B cell (primary cell): ENCODE results near the gene PTPRQ.

ENCODE experiments used
- EZH2 ChIP-seq: IDR thresholded peaks from 2 replicates; pipeline ENCODE4 v1.6.1; 2012; ENCODE audit warnings: borderline replicate concordance, low read depth, mild to moderate bottlenecking, moderate library complexity, low read length; ENCODE audit not compliant: insufficient read depth, poor library complexity, severe bottlenecking
- TF ChIP-seq, protein P1 (sequence below): fragments of 200-600 bp; IDR thresholded peaks from one replicate; pipeline ENCODE4 v1.8.0; 2022; ENCODE audit warnings: antibody characterized with exemption, mild to moderate bottlenecking

DNA sequence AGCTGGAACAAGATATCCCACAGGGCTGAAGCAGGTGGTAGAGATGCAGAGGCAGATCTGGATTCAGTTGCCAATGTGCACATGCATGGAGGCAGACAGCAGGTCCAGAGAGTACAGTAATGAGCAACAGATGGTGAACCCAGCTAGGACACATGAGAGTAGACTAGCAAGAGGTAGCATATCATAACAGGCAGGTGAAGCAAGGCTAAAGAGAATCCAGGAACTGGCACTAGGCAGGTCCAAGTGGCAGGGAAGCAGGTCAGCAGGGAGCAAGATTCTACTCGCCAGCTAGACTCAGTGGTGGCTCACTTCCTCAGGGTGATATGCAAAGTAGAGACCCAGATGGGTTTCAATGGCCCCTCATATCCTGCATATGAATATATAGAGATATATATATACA lies 248.1 kb downstream of the PTPRQ start:
- TF ChIP-seq, protein P1, sequence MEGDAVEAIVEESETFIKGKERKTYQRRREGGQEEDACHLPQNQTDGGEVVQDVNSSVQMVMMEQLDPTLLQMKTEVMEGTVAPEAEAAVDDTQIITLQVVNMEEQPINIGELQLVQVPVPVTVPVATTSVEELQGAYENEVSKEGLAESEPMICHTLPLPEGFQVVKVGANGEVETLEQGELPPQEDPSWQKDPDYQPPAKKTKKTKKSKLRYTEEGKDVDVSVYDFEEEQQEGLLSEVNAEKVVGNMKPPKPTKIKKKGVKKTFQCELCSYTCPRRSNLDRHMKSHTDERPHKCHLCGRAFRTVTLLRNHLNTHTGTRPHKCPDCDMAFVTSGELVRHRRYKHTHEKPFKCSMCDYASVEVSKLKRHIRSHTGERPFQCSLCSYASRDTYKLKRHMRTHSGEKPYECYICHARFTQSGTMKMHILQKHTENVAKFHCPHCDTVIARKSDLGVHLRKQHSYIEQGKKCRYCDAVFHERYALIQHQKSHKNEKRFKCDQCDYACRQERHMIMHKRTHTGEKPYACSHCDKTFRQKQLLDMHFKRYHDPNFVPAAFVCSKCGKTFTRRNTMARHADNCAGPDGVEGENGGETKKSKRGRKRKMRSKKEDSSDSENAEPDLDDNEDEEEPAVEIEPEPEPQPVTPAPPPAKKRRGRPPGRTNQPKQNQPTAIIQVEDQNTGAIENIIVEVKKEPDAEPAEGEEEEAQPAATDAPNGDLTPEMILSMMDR: no peak
- TF ChIP-seq EZH2: no peak
